OCI-LY3 (cell line): ENCODE results near the gene TXNL4B.

ENCODE experiments used
- H2AFZ ChIP-seq: fragments of 200-600, 300-600 bp; shearing (Covaris generic); 2 replicates; pipeline ENCODE4 v1.6.0; 2014; ENCODE audit warnings: antibody characterized with exemption, low read depth, low read length
- H3K27ac ChIP-seq: fragments of 200-600, 300-600 bp; sonication (generic); 2 replicates; pipeline ENCODE4 v1.5.1; 2014; ENCODE audit warnings: mild to moderate bottlenecking, low read length, moderate library complexity, mixed read lengths
- H3K27me3 ChIP-seq: fragments of 200-600, 300-600 bp; sonication (generic); 2 replicates; pipeline ENCODE4 v1.6.1; 2014; ENCODE audit warnings: low read depth, low read length, mixed read lengths
- H3K36me3 ChIP-seq: fragments of 200-600, 300-600 bp; sonication (generic); replicated peaks from 2 replicates; pipeline ENCODE3; 2014; ENCODE audit warnings: low read depth, low read length, mixed read lengths
- H3K4me1 ChIP-seq: fragments of 300-600, 200-600 bp; sonication (generic); 2 replicates; pipeline ENCODE4 v1.6.1; 2014; ENCODE audit warnings: low read length, mixed read lengths
- H3K4me2 ChIP-seq: fragments of 200-600, 300-600 bp; sonication (generic); 2 replicates; pipeline ENCODE4 v1.6.1; 2014; ENCODE audit warnings: low read length, mixed read lengths
- H3K4me3 ChIP-seq: fragments of 300-600, 200-600 bp; sonication (generic); 2 replicates; pipeline ENCODE4 v1.5.1; 2014; ENCODE audit warnings: antibody characterized with exemption, mild to moderate bottlenecking, low read length, moderate library complexity
- H3K79me2 ChIP-seq: fragments of 300-600, 200-600 bp; shearing (Covaris generic); 2 replicates; pipeline ENCODE4 v1.6.1; 2014; ENCODE audit warnings: mild to moderate bottlenecking, low read length, mixed read lengths
- H3K9ac ChIP-seq: fragments of 300-600, 200-600 bp; shearing (Covaris generic); 2 replicates; pipeline ENCODE4 v1.6.0; 2014; ENCODE audit warnings: mild to moderate bottlenecking, low read length, moderate library complexity
- H3K9me3 ChIP-seq: fragments of 200-600, 300-600 bp; shearing (Covaris generic); 2 replicates; pipeline ENCODE4 v1.6.1; 2014; ENCODE audit warnings: low read length, mixed read lengths; ENCODE audit not compliant: insufficient read depth
- H4K20me1 ChIP-seq: fragments of 200-600, 300-600 bp; sonication (generic); 2 replicates; pipeline ENCODE4 v1.6.1; 2016; ENCODE audit warnings: low read length, mixed read lengths; ENCODE audit not compliant: insufficient read depth
- EZH2phosphoT487 ChIP-seq: fragments of 200-600 bp; shearing (Covaris generic); IDR thresholded peaks from 2 replicates; pipeline ENCODE4 v1.6.1; 2018; ENCODE audit warnings: antibody characterized with exemption, mixed run types, low read depth
- TF ChIP-seq, protein P1 (sequence below): fragments of 200-600, 300-600 bp; sonication (generic); IDR thresholded peaks from 2 replicates; pipeline ENCODE4 v1.5.1; 2014; ENCODE audit warnings: antibody characterized with exemption, low read length, low read depth

TXNL4B gene

DNA sequence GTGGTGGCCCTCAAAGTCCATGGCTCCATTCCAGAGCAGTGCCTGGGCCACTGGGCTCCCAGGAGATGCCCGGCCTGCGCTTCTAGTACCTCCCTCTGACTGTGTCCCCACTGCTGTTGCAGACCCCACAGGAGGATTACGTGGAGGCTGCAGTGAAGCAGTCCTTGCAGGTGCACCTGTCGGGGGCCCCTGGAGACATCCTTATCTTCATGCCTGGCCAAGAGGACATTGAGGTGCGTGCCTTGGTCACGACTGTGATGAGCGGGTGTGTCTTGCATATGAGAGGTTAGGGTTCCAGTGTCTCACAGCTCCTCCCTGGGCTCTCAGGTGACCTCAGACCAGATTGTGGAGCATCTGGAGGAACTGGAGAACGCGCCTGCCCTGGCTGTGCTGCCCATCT is 11.5 kb upstream of the TXNL4B start:
- Histone ChIP-seq H3K36me3 (peaks cover 72% of the 10 kb centered on the region), H3K4me2 (no peak overlapping the region), H3K9ac (no peak overlapping the region), H2AFZ (no peak overlapping the region), H3K27me3 (no peaks in the 10 kb centered on the region), H3K4me1 (no peaks in the 10 kb centered on the region), H4K20me1 (no peaks in the 10 kb centered on the region), H3K79me2 (no peaks in the 10 kb centered on the region), H3K4me3 (no peak overlapping the region), H3K9me3 (no peaks in the 10 kb centered on the region), H3K27ac (no peak overlapping the region)
- TF ChIP-seq EZH2phosphoT487: no peak
- TF ChIP-seq, protein P1, sequence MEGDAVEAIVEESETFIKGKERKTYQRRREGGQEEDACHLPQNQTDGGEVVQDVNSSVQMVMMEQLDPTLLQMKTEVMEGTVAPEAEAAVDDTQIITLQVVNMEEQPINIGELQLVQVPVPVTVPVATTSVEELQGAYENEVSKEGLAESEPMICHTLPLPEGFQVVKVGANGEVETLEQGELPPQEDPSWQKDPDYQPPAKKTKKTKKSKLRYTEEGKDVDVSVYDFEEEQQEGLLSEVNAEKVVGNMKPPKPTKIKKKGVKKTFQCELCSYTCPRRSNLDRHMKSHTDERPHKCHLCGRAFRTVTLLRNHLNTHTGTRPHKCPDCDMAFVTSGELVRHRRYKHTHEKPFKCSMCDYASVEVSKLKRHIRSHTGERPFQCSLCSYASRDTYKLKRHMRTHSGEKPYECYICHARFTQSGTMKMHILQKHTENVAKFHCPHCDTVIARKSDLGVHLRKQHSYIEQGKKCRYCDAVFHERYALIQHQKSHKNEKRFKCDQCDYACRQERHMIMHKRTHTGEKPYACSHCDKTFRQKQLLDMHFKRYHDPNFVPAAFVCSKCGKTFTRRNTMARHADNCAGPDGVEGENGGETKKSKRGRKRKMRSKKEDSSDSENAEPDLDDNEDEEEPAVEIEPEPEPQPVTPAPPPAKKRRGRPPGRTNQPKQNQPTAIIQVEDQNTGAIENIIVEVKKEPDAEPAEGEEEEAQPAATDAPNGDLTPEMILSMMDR: no peak

DNA sequence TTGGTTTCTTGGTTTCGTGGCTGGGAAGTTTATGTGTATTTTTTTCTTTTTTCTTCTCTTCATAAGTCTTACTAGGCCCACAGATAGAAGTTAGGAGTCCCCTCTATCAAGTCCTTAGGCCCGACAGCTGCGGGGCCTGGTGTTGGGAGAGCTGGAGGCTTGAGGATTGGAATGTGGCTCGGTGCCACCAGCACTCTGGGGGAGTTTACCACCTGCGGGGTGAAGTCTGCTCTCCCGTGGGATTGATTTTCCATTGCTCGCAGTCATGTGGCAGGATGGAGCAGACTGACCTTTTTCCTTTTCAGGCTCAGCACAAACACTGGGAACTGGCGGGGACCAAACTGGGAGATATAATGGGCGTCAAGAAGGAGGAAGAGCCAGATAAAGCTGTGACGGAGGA is 7.8 kb upstream of the TXNL4B start:
- Histone ChIP-seq H4K20me1 (no peaks in the 10 kb centered on the region), H3K36me3 (peaks cover 75% of the 10 kb centered on the region), H3K9ac (no peak overlapping the region), H3K27ac (no peak overlapping the region), H3K79me2 (peaks cover 3% of the 10 kb centered on the region; the same call in 1 of the 2 replicates), H2AFZ (no peak overlapping the region), H3K27me3 (no peaks in the 10 kb centered on the region), H3K4me2 (no peak overlapping the region), H3K4me1 (no peaks in the 10 kb centered on the region), H3K4me3 (no peak overlapping the region), H3K9me3 (no peaks in the 10 kb centered on the region)
- no peak for TF ChIP-seq EZH2phosphoT487
- TF ChIP-seq, protein P1: no peak

DNA sequence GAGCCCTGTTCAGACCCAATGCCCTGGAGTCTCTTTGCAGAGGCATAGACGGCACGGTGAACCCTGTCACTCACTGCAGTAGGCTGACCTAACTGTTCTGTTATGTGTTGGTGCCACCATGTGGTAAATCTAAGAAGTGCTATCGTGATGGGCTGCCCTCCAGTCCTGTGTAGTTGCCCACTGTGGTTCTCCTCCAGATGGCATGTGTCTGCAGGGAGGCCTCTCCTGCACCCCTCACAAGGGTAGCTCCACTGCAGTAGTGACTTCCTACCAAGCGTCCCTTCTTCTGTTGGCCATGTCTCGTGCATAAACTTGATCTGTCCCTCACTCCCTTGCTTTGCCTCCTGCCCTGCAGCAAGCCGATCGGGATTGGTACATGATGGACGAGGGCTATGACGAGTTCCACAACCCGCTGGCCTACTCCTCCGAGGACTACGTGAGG is 6.0 kb upstream of the TXNL4B start:
- Histone ChIP-seq H3K79me2 (peaks cover 21% of the 10 kb centered on the region), H3K4me2 (no peak overlapping the region), H3K9me3 (no peaks in the 10 kb centered on the region), H4K20me1 (no peaks in the 10 kb centered on the region), H3K27ac (no peak overlapping the region), H3K4me1 (peaks cover 10% of the 10 kb centered on the region), H3K27me3 (no peaks in the 10 kb centered on the region), H3K4me3 (no peak overlapping the region), H3K36me3 (peaks cover 60% of the 10 kb centered on the region), H3K9ac (no peak overlapping the region), H2AFZ (no peak overlapping the region)
- no peak for TF ChIP-seq EZH2phosphoT487
- TF ChIP-seq, protein P1: peak; percentile 55

DNA sequence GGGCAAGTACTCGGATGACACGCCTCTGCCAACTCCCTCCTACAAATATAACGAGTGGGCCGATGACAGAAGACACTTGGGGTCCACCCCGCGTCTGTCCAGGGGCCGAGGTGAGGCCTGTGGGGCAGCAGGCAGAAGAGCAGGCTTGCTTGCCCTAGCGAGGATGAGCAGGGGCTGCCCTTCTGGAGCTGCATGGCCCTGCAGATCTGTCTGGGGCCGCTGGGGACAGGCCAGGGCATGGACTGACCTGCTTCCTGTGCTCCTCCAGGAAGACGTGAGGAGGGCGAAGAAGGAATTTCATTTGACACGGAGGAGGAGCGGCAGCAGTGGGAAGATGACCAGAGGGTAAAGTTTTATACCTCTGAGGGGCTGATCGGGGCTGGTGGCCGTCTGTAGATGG is 5.5 kb upstream of the TXNL4B start:
- H3K36me3 ChIP-seq: peaks cover 58% of the 10 kb centered on the region
- H3K4me2 ChIP-seq: no peak overlapping the region
- H4K20me1 ChIP-seq: no peaks in the 10 kb centered on the region
- no peak overlapping the region for H3K4me3 ChIP-seq
- no peak overlapping the region for H2AFZ ChIP-seq
- H3K9me3 ChIP-seq: no peaks in the 10 kb centered on the region
- H3K9ac ChIP-seq: no peak overlapping the region
- H3K27me3 ChIP-seq: no peaks in the 10 kb centered on the region
- TF ChIP-seq EZH2phosphoT487: no peak
- TF ChIP-seq, protein P1: no peak
- peaks cover 10% of the 10 kb centered on the region for H3K4me1 ChIP-seq
- no peak overlapping the region for H3K27ac ChIP-seq
- peaks cover 25% of the 10 kb centered on the region for H3K79me2 ChIP-seq
